OCI-LY7 (cell line): ENCODE measurements around the gene EHD4. TPM values are rescaled to one million over a fixed set of nuclear protein-coding genes. Genes with fewer than 3 reads are reported as not detected.

Source experiments
- BruUV-seq: library from RNA; stranded (reverse); fragments of 400-500 nt; replicated peaks from 2 replicates; lab custom pipeline; 2021; lab: Mats Ljungman, UMichigan
- CTCF ChIA-PET: fragments of 300-600 bp; sonication (Branson Sonifier 250); formaldehyde crosslinking; loops from one replicate; lab custom pipeline; 2022; ENCODE audit warnings: antibody characterized with exemption; ENCODE audit not compliant: unreplicated experiment; lab: Charles Lee
- POLR2A ChIA-PET: fragments of 300-600 bp; sonication (Branson Sonifier 250); formaldehyde crosslinking; loops from one replicate; lab custom pipeline; 2022; ENCODE audit warnings: antibody characterized with exemption; lab: Charles Lee
- DNase-seq: peaks from one replicate; pipeline ENCODE4 v3.0.0-alpha.2; 2015; ENCODE audit warnings: low spot score
- H2AFZ ChIP-seq: fragments of 200-600 bp; sonication (generic), shearing (Covaris generic); 2 replicates; pipeline ENCODE4 v1.6.1; 2014; ENCODE audit warnings: mild to moderate bottlenecking, antibody characterized with exemption, low read length, moderate library complexity
- H3K27ac ChIP-seq: fragments of 200-600 bp; sonication (generic); 2 replicates; pipeline ENCODE4 v1.5.1; 2014; ENCODE audit warnings: mixed run types, low read depth, mild to moderate bottlenecking, moderate library complexity, low read length, inconsistent platforms; ENCODE audit not compliant: poor library complexity, severe bottlenecking
- H3K36me3 ChIP-seq: fragments of 200-600 bp; sonication (generic); 2 replicates; pipeline ENCODE4 v1.6.1; 2014; ENCODE audit warnings: mild to moderate bottlenecking, antibody characterized with exemption, low read length, moderate library complexity, mixed read lengths; ENCODE audit not compliant: insufficient read depth
- H3K4me1 ChIP-seq: fragments of 200-600 bp; sonication (generic); 2 replicates; pipeline ENCODE4 v1.5.1; 2014; ENCODE audit warnings: mild to moderate bottlenecking, low read length; ENCODE audit not compliant: insufficient read depth, poor library complexity, severe bottlenecking
- H3K4me2 ChIP-seq: fragments of 200-600 bp; sonication (generic); 2 replicates; pipeline ENCODE4 v1.6.1; 2014; ENCODE audit warnings: mild to moderate bottlenecking, low read length
- H3K4me3 ChIP-seq: fragments of 200-600 bp; sonication (generic); 2 replicates; pipeline ENCODE4 v1.5.1; 2014; ENCODE audit warnings: mild to moderate bottlenecking, low read depth, low read length; ENCODE audit not compliant: poor library complexity, severe bottlenecking
- H3K79me2 ChIP-seq: fragments of 200-600 bp; sonication (generic); 2 replicates; pipeline ENCODE4 v1.6.1; 2016; ENCODE audit warnings: low read depth, mild to moderate bottlenecking, low read length, moderate library complexity, mixed read lengths; ENCODE audit not compliant: insufficient read depth
- H3K9me2 ChIP-seq: fragments of 200-600 bp; sonication (generic); 2 replicates; pipeline ENCODE4 v1.6.1; 2016; ENCODE audit warnings: mild to moderate bottlenecking, low read length, mixed read lengths; ENCODE audit not compliant: insufficient read depth
- H3K9me3 ChIP-seq: fragments of 200-600 bp; sonication (generic); 2 replicates; pipeline ENCODE4 v1.6.1; 2014; ENCODE audit warnings: mild to moderate bottlenecking, mixed run types, low read length, mixed read lengths
- H4K20me1 ChIP-seq: fragments of 200-600 bp; sonication (generic); 2 replicates; pipeline ENCODE4 v1.6.1; 2014; ENCODE audit warnings: mild to moderate bottlenecking, antibody characterized with exemption, low read length, moderate library complexity, mixed read lengths; ENCODE audit not compliant: insufficient read depth
- EZH2phosphoT487 ChIP-seq: fragments of 200-600 bp; sonication (generic); IDR thresholded peaks from 2 replicates; pipeline ENCODE4 v1.6.1; 2018; ENCODE audit warnings: low read depth, borderline replicate concordance, mild to moderate bottlenecking, mixed run types, antibody characterized with exemption, low read length, moderate library complexity, mixed read lengths
- intact Hi-C: fragments of 100-400 bp; cut with micrococcal nuclease; formaldehyde crosslinking; loops from one replicate; pipeline ENCODE4 v1.10.0; 2022; ENCODE audit not compliant: unreplicated experiment
- total RNA-seq, 2 experiments: library from RNA; depleted of rRNA in 1 of 2; stranded (reverse); fragments of >200 nt in 1 of 2; shearing (Covaris generic) in 1 of 2; gene quantifications; 2 replicates each; pipeline ENCODE4 v1.2.3, GENCODE V29; 2014 to 2022
- TF ChIP-seq, protein P1 (sequence below): fragments of 200-600 bp; sonication (generic); conservative IDR thresholded peaks from 2 replicates; pipeline ENCODE4 v1.5.1; 2014; ENCODE audit warnings: mild to moderate bottlenecking, antibody characterized with exemption, low read length, moderate library complexity, mixed read lengths

EHD4 gene
- total RNA-seq, 2 experiments from 2014 or later: 13.5 to 19.4 TPM

DNA sequence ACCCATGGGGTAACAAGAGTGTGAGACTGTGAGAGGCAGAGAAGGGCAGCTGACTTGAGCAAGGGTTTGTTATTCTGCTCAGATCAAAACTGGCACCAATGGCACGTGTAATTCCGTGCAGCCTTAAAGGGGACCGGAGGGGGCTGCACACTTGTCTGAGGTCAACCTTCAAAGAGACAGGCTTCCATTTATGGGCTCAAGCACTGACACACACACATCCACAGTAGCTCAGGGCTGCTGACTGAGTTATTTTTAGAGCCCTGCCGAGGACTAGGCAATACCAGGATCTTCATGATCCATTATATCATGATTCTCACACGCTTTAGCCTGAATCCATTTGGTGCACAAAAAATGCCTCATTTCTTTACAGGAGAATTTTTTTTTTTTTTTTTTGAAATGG, 57.9 kb downstream of the EHD4 start:
- intact Hi-C loops: no loop called here
- BruUV-seq: no TSS peak
- POLR2A ChIA-PET: interaction anchor here (0.6 kb wide), 2 partner anchors 168 to 176 kb away, joined by 3 read pairs; no protein-coding TSS in a partner anchor

DNA sequence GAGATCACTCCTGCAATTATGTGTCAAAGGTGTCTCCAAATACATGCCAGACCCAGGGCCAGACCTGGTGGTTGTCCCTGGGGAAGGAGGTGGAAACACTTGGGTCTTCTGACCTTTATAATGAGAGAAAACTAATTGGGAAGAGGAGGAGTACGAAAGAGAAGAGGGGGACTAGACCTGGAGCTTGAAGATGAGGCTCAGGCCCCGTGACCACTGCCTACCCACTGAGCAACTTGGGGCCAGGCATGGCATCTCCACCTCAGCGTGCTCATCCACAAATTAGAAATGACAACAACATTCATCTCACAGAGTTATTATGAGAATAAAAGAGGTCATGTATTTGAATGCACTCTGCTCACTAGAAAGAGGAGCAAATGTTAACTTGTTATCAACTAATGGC, 59.1 kb downstream of the EHD4 start:
- Histone ChIP-seq H2AFZ (no peak overlapping the region), H3K4me1 (no peaks in the 10 kb centered on the region), H3K9me2 (no peaks in the 10 kb centered on the region), H3K9me3 (no peaks in the 10 kb centered on the region), H4K20me1 (no peaks in the 10 kb centered on the region), H3K79me2 (no peaks in the 10 kb centered on the region), H3K36me3 (peaks cover 32% of the 10 kb centered on the region), H3K4me3 (no peak overlapping the region), H3K4me2 (no peak overlapping the region), H3K27ac (no peak overlapping the region)
- DNase-seq: no peak
- intact Hi-C loops: no loop called here
- no TSS peak for BruUV-seq
- ChIA-PET POLR2A (interaction anchor here (1.2 kb wide), 1 partner anchor 11 kb away, joined by 4 read pairs; no protein-coding TSS in a partner anchor), CTCF (no interaction called here)
- TF ChIP-seq EZH2phosphoT487: no peak
- TF ChIP-seq, protein P1, sequence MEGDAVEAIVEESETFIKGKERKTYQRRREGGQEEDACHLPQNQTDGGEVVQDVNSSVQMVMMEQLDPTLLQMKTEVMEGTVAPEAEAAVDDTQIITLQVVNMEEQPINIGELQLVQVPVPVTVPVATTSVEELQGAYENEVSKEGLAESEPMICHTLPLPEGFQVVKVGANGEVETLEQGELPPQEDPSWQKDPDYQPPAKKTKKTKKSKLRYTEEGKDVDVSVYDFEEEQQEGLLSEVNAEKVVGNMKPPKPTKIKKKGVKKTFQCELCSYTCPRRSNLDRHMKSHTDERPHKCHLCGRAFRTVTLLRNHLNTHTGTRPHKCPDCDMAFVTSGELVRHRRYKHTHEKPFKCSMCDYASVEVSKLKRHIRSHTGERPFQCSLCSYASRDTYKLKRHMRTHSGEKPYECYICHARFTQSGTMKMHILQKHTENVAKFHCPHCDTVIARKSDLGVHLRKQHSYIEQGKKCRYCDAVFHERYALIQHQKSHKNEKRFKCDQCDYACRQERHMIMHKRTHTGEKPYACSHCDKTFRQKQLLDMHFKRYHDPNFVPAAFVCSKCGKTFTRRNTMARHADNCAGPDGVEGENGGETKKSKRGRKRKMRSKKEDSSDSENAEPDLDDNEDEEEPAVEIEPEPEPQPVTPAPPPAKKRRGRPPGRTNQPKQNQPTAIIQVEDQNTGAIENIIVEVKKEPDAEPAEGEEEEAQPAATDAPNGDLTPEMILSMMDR: no peak

More for the DNA sequence above, 57.9 kb downstream of the EHD4 start:
- no peak overlapping the region for H3K4me2 ChIP-seq
- H3K79me2 ChIP-seq: no peaks in the 10 kb centered on the region
- H3K9me3 ChIP-seq: no peaks in the 10 kb centered on the region
- no peaks in the 10 kb centered on the region for H3K4me1 ChIP-seq
- H3K27ac ChIP-seq: no peak overlapping the region
- no peak for TF ChIP-seq EZH2phosphoT487
- TF ChIP-seq, protein P1: no peak
- CTCF ChIA-PET: no interaction called here
- H3K4me3 ChIP-seq: no peak overlapping the region
- peaks cover 27% of the 10 kb centered on the region for H3K36me3 ChIP-seq
- no peak for DNase-seq
- H3K9me2 ChIP-seq: no peaks in the 10 kb centered on the region
- H4K20me1 ChIP-seq: no peaks in the 10 kb centered on the region
- no peak overlapping the region for H2AFZ ChIP-seq

GRCh38 chr15:41911691-41912345, 60.5 kb downstream of the EHD4 start:
- Histone ChIP-seq H2AFZ (no peak overlapping the region), H3K4me3 (no peak overlapping the region), H3K27ac (no peak overlapping the region), H3K9me2 (no peaks in the 10 kb centered on the region), H3K4me2 (no peak overlapping the region), H4K20me1 (no peaks in the 10 kb centered on the region), H3K9me3 (peaks cover 5% of the 10 kb centered on the region; the same call in 1 of the 2 replicates), H3K4me1 (no peaks in the 10 kb centered on the region), H3K79me2 (no peaks in the 10 kb centered on the region), H3K36me3 (peaks cover 40% of the 10 kb centered on the region)
- ChIA-PET POLR2A (interaction anchor here (1.2 kb wide), 1 partner anchor 10 kb away, joined by 4 read pairs; no protein-coding TSS in a partner anchor), CTCF (no interaction called here)
- intact Hi-C loops: no loop called here
- DNase-seq: no peak
- no TSS peak for BruUV-seq
- no peak for TF ChIP-seq EZH2phosphoT487
- TF ChIP-seq, protein P1: no peak
